K562 (cell line): ENCODE data around the gene BCORL1. TPM values are rescaled to one million over a fixed set of nuclear protein-coding genes. Genes with fewer than 3 reads are reported as not detected.

Experiments used
- ATAC-seq: fragments of 200-7000 bp; cut with Tn5 transposase; 3 replicates; pipeline ENCODE4 v1.9.1; 2020; ENCODE audit warnings: moderate library complexity
- BruUV-seq: library from RNA; stranded (reverse); fragments of 400-500 nt; replicated peaks from 2 replicates; lab custom pipeline; 2021; lab: Mats Ljungman, UMichigan
- CTCF ChIA-PET: fragments of 300-600 bp; formaldehyde crosslinking; extraction: SDS; loops from one replicate; lab custom pipeline; 2021; ENCODE audit warnings: low intra/inter-chr PET ratio; lab: Yijun Ruan, JAX
- POLR2A ChIA-PET: fragments of 300-600, 350-650 bp; sonication (Branson Sonifier 250); formaldehyde crosslinking; extraction: SDS; loops from one replicate; lab custom pipeline; 2021; ENCODE audit warnings: antibody characterized with exemption, inconsistent platforms; lab: Yijun Ruan, JAX
- DNase-seq, 4 experiments: peaks; one replicate each; pipeline versions ENCODE4 v3.0.0 to v3.0.0-alpha.2; 2011 to 2018; ENCODE audit warnings: low spot score in 3 of 4, mixed read lengths in 3 of 4; ENCODE audit errors: extremely low read depth in 1 of 4
- FAIRE-seq: peaks from 2 replicates; lab custom pipeline; 2011; peaks lifted over from hg19 to GRCh38; lab: Jason Lieb, UNC
- H2AFZ ChIP-seq: 2 replicates; pipeline ENCODE4 v1.6.0; 2011; ENCODE audit warnings: low read depth, low read length, control low read depth, inconsistent platforms
- H3K27ac ChIP-seq: fragments of 200-600 bp; 3 replicates; pipeline ENCODE4 v1.8.0; 2011; ENCODE audit warnings: low read depth, mild to moderate bottlenecking, control low read depth, inconsistent platforms, low read length, moderate library complexity, mixed read lengths; ENCODE audit errors: extremely low read depth
- H3K27me3 ChIP-seq, 2 experiments: fragments of 300-600 bp in 1 of 2; 2 replicates in 1 of 2; 3 replicates in 1 of 2; pipeline versions ENCODE4 v1.6.0 to v1.8.0; 2011; ENCODE audit warnings: inconsistent platforms in 2 of 2, low read length in 2 of 2, mild to moderate bottlenecking in 1 of 2, mixed read lengths in 1 of 2, moderate library complexity in 1 of 2; ENCODE audit not compliant: control insufficient read depth in 2 of 2, insufficient read depth in 2 of 2
- H3K36me3 ChIP-seq: fragments of 300-600 bp; 3 replicates; pipeline ENCODE4 v1.8.0; 2011; ENCODE audit warnings: mild to moderate bottlenecking, low read length, inconsistent platforms; ENCODE audit not compliant: control insufficient read depth, insufficient read depth
- H3K4me1 ChIP-seq, 2 experiments: fragments of 200-600 bp in 1 of 2; replicated peaks in 1 of 2; 2 replicates in 1 of 2; 3 replicates in 1 of 2; pipeline versions ENCODE4 v1.5.1 to v1.8.0; 2011; ENCODE audit warnings: inconsistent platforms in 2 of 2, low read length in 2 of 2, mild to moderate bottlenecking in 1 of 2, mixed read lengths in 1 of 2, moderate library complexity in 1 of 2; ENCODE audit not compliant: control insufficient read depth in 2 of 2, insufficient read depth in 2 of 2
- H3K4me2 ChIP-seq: 2 replicates; pipeline ENCODE4 v1.6.1; 2011; ENCODE audit warnings: low read length, control low read depth, inconsistent platforms, mixed read lengths; ENCODE audit not compliant: insufficient read depth
- H3K4me3 ChIP-seq: fragments of 200-600 bp; sonication (generic), shearing (Covaris generic); 2 replicates; pipeline ENCODE4 v1.5.1; 2016; ENCODE audit warnings: control low read depth, inconsistent platforms
- H3K79me2 ChIP-seq: fragments of 200-600 bp; 3 replicates; pipeline ENCODE4 v1.8.0; 2011; ENCODE audit warnings: low read length, inconsistent platforms; ENCODE audit not compliant: control insufficient read depth, insufficient read depth
- H3K9ac ChIP-seq, 2 experiments: 2 replicates each; pipeline versions ENCODE4 v1.6.0 to v1.6.1; 2011; ENCODE audit warnings: low read depth in 2 of 2, low read length in 2 of 2, control low read depth in 1 of 2, inconsistent platforms in 1 of 2, mild to moderate bottlenecking in 1 of 2, mixed read lengths in 1 of 2; ENCODE audit not compliant: insufficient read depth in 1 of 2
- H3K9me1 ChIP-seq: one replicate; pipeline ENCODE4 v1.6.0; 2011; ENCODE audit warnings: inconsistent platforms, mild to moderate bottlenecking, low read length, moderate library complexity; ENCODE audit not compliant: control insufficient read depth, insufficient read depth
- H3K9me3 ChIP-seq: replicated peaks from 2 replicates; pipeline ENCODE4 v1.5.1; 2011; ENCODE audit warnings: low read depth, low read length, inconsistent platforms; ENCODE audit not compliant: control insufficient read depth, insufficient read depth
- H4K20me1 ChIP-seq: replicated peaks from 2 replicates; pipeline ENCODE4 v1.6.1; 2011; ENCODE audit warnings: low read length, inconsistent platforms, mixed read lengths; ENCODE audit not compliant: control insufficient read depth, insufficient read depth
- CC2D1A ChIP-seq: fragments of 450-650 bp; IDR thresholded peaks from 2 replicates; pipeline ENCODE4 v1.6.1; 2017; ENCODE audit warnings: mild to moderate bottlenecking
- HDAC6 ChIP-seq: IDR thresholded peaks from 2 replicates; pipeline ENCODE4 v1.6.1; 2012; ENCODE audit warnings: low read depth, mild to moderate bottlenecking, control low read depth, inconsistent platforms, low read length, moderate library complexity
- HNRNPL ChIP-seq: fragments of 200-400 bp; formaldehyde crosslinking; IDR thresholded peaks from 2 replicates; pipeline ENCODE4 v1.6.1; 2017; ENCODE audit warnings: low read depth, mild to moderate bottlenecking, low read length
- KAT7 ChIP-seq: sonication (generic); formaldehyde crosslinking; IDR thresholded peaks from 2 replicates; pipeline ENCODE4 v1.8.0; 2022; ENCODE audit warnings: missing genetic modification reagents, mild to moderate bottlenecking, borderline replicate concordance
- NKRF ChIP-seq: fragments of 450-650 bp; IDR thresholded peaks from 2 replicates; pipeline ENCODE4 v1.6.1; 2016; ENCODE audit warnings: borderline replicate concordance
- SETDB1 ChIP-seq: IDR thresholded peaks from one replicate; pipeline ENCODE4 v1.6.1; 2012; ENCODE audit warnings: low read length, control low read depth, inconsistent platforms
- ZC3H11A ChIP-seq: IDR thresholded peaks from 2 replicates; pipeline ENCODE4 v1.6.1; 2012; ENCODE audit warnings: low read depth, low read length, improper control_type of control experiment
- ZNF655 ChIP-seq: fragments of 250-450 bp; sonication (Bioruptor Pico); IDR thresholded peaks from 2 replicates; pipeline ENCODE4 v1.5.0; 2021
- WGBS: fragments of 100-300 bp; shearing (Covaris generic); methylation state at CpG from one replicate; pipeline ENCODE4 v1.1.6; 2016; ENCODE audit warnings: low coverage, mixed read lengths; ENCODE audit not compliant: insufficient coverage; ENCODE audit errors: missing lambda C conversion rate; 5-methylcytosine and 5-hydroxymethylcytosine counted together
- in situ Hi-C: fragments of 300-500 bp; cut with MboI; formaldehyde crosslinking; loops from 4 replicates; pipeline ENCODE4 v1.15.0; 2018; ENCODE audit warnings: inconsistent platforms, mixed read lengths
- intact Hi-C: fragments of 100-400 bp; cut with micrococcal nuclease; formaldehyde crosslinking; loops from 2 replicates; pipeline ENCODE4 v1.14.2; 2022
- polyA plus RNA-seq, 8 experiments: library from polyadenylated mRNA; depleted of rRNA in 4 of 8; stranded (reverse) in 5 of 8; unstranded in 3 of 8; fragments of >200 nt; fragmentation: Nextera tagmentation in 2 of 8; fragmentation: Illumina TruSeq in 1 of 8; extraction: Ambion mirVana in 2 of 8; extraction: Trizol in 1 of 8; gene quantifications; 2 replicates each; pipeline versions ENCODE4 v1.2.1 to v1.2.3, GENCODE V29; 2011 to 2014; ENCODE audit warnings: inconsistent platforms in 1 of 8, missing spikeins in 1 of 8
- total RNA-seq, 7 experiments: library from RNA; depleted of rRNA in 6 of 7; stranded (reverse); fragments of >200 nt in 6 of 7; fragmentation: Illumina TruSeq in 2 of 7; extraction: Trizol in 2 of 7; gene quantifications; 2 replicates each; pipeline versions ENCODE4 v1.2.1 to v1.2.3, GENCODE V29; 2011 to 2021; ENCODE audit warnings: low replicate concordance in 1 of 7

The BCORL1 gene
- total and polyA plus RNA-seq, 9 of the 15 experiments (the other 6 are each of a cell fraction or from before 2014, with no cell fraction given): 0.48 to 29.6 (median 2.1) TPM

- no peak for DNase-seq
- H2AFZ ChIP-seq: peak overlapping the region; percentile 63
- no peak for ATAC-seq
- H3K9ac ChIP-seq: no peak overlapping the region
- BruUV-seq: no TSS peak
- H3K27ac ChIP-seq: no peak overlapping the region
- no peak for TF ChIP-seq HNRNPL
- no peak for TF ChIP-seq ZC3H11A
- no peak for TF ChIP-seq CC2D1A
- TF ChIP-seq KAT7: no peak
- TF ChIP-seq HDAC6: no peak
- TF ChIP-seq SETDB1: no peak
- no peak for TF ChIP-seq ZNF655 (CRISPR knock-in tag)
- TF ChIP-seq NKRF: no peak
- in situ Hi-C loops: no loop called here
- ChIA-PET POLR2A (no interaction called here), CTCF (no interaction called here)
- H3K79me2 ChIP-seq: peaks cover 20% of the 10 kb centered on the region
- no peaks in the 10 kb centered on the region for H3K27me3 ChIP-seq
- intact Hi-C loops: no loop called here
- peaks cover 9 to 25% of the 10 kb centered on the region in 2 experiments; a peak in 4 of 5 replicates for H3K4me1 ChIP-seq
- H4K20me1 ChIP-seq: peaks cover 6% of the 10 kb centered on the region; the same call in 1 of the 2 replicates
- no peak overlapping the region for H3K4me3 ChIP-seq
- no peaks in the 10 kb centered on the region for H3K9me3 ChIP-seq
- FAIRE-seq: no peak
- H3K36me3 ChIP-seq: peaks cover 2% of the 10 kb centered on the region; the same call in 1 of the 3 replicates
- H3K4me2 ChIP-seq: no peak overlapping the region
- 71% methylated on average over 7 of the region's 17 CpGs for WGBS
- H3K9me1 ChIP-seq: peaks cover 2% of the 10 kb centered on the region
Measured at GRCh38 chrX:129981200-129981553, 1.3 kb upstream of the BCORL1 start.
